ENCODE data around the gene TTL. TPM values are rescaled to one million over a fixed set of nuclear protein-coding genes. Genes with fewer than 3 reads are reported as not detected.

The TTL gene
- total and polyA plus RNA-seq, 10 donors, result 8.1 to 29.8 (median 23.8) TPM

- WGBS, 5 donors, result 0 to 1% (median 0%) methylated on average over 18 to 19 of the region's 19 CpGs
- intact Hi-C loops (cut with DNase I; ENCODE audit: low total_unique reads), result loop anchor here (10.0 kb wide), 1 partner anchor 104 kb away; the partner anchor contains the start of gene CHCHD5
- TF ChIP-seq POLR2AphosphoS5 (IDR thresholded peaks at IDR 0.05) (peak; percentile 47 to 79 (median 62)), POLR2A (IDR thresholded peaks at IDR 0.05) (no peak), CTCF (IDR thresholded peaks at IDR 0.05 in 8 of 11, conservative IDR thresholded peaks at IDR 0.05 in 3 of 11) (peak; percentile 56 to 85 (median 80))
Observed at GRCh38 chr2:112481050-112481527, 867 bp upstream of the TTL start.

GRCh38 chr2:112482309-112483041 is 519 bp downstream of the TTL start:
- Histone ChIP-seq H3K27ac (peak overlapping the region; percentile 75 to 96 (median 88)), H3K9me3 (no peaks in the 10 kb centered on the region), H3K4me1 (peaks cover 13 to 61% (median 29%) of the 10 kb centered on the region in 6 donors), H3K36me3 (peaks cover 0 to 13% (median 0%) of the 10 kb centered on the region in 6 donors), H3K4me3 (peak overlapping the region; percentile 80 to 95 (median 89)), H3K27me3 (replicated peaks in 1 of 7) (no peaks in the 10 kb centered on the region)
- intact Hi-C loops (cut with DNase I; ENCODE audit: low total_unique reads), result loop anchor here (10.0 kb wide), 1 partner anchor 102 kb away; the partner anchor contains the start of gene CHCHD5
- peak; percentile 87 for DNase-seq
- TF ChIP-seq POLR2AphosphoS5 (IDR thresholded peaks at IDR 0.05) (peak in 1 of 3 donors; percentile 21), POLR2A (IDR thresholded peaks at IDR 0.05) (no peak)
- 0 to 1% (median 0%) methylated on average over 59 to 77 of the region's 77 CpGs for WGBS, 5 donors

More at GRCh38 chr2:112481050-112481527, 867 bp upstream of the TTL start:
- Histone ChIP-seq H3K9me3 (no peaks in the 10 kb centered on the region), H3K27me3 (replicated peaks in 1 of 7) (no peaks in the 10 kb centered on the region), H3K27ac (peak overlapping the region; percentile 37 to 96 (median 92)), H3K4me1 (peaks cover 13 to 48% (median 27%) of the 10 kb centered on the region in 6 donors), H3K36me3 (peaks cover 0 to 5% (median 0%) of the 10 kb centered on the region in 6 donors), H3K4me3 (peak overlapping the region; percentile 38 to 95 (median 87))
- peak; percentile 96 for DNase-seq

DNA sequence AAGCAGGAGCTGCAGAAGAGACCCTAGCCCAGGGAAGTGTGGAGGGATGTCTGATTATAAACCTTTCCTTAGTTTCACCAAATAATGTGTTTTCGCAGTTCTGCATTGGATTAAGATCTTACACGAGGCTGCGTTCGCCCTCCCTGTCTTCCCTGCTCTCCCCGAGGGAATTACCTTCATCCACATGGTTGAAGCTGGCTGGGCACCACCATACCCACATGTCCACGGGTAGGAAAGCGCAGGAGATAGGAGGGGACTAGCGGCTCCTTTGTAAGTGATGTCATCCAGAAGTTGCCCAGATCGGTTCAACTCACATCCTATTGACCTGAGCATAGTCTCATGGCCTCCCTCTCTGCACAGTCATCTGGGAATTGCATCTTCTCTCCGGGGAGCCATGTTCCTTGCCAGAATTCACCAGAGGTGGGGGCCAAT is 1.1 kb downstream of the TTL start:
- no peaks in the 10 kb centered on the region for H3K9me3 ChIP-seq
- DNase-seq, result no peak
- 22 to 27% (median 24%) methylated on average over 10 of the region's 10 CpGs for WGBS, 5 donors
- TF ChIP-seq POLR2A (IDR thresholded peaks at IDR 0.05) (no peak), CTCF (IDR thresholded peaks at IDR 0.05 in 8 of 11, conservative IDR thresholded peaks at IDR 0.05 in 3 of 11) (no peak), POLR2AphosphoS5 (IDR thresholded peaks at IDR 0.05) (no peak)
- no peaks in the 10 kb centered on the region for H3K27me3 ChIP-seq (replicated peaks in 1 of 7)
- intact Hi-C loops (cut with DNase I; ENCODE audit: low total_unique reads), result loop anchor here (10.0 kb wide), 1 partner anchor 102 kb away; the partner anchor contains the start of gene CHCHD5
- H3K4me1 ChIP-seq, result peaks cover 13 to 67% (median 33%) of the 10 kb centered on the region in 6 donors
- peaks cover 0 to 13% (median 0%) of the 10 kb centered on the region in 6 donors for H3K36me3 ChIP-seq
- H3K4me3 ChIP-seq, result peak overlapping the region; percentile 80 to 95 (median 89)
- H3K27ac ChIP-seq, result peak overlapping the region in 7 of 8 donors; percentile 75 to 96 (median 91)

GRCh38 chr2:112483831-112484230 is 1.9 kb downstream of the TTL start:
- 71 to 81% (median 78%) methylated on average over 3 of the region's 3 CpGs for WGBS, 5 donors
- Histone ChIP-seq H3K27me3 (replicated peaks in 1 of 7) (no peaks in the 10 kb centered on the region), H3K27ac (no peak overlapping the region), H3K4me1 (peaks cover 13 to 72% (median 36%) of the 10 kb centered on the region in 6 donors), H3K36me3 (peaks cover 0 to 13% (median 0%) of the 10 kb centered on the region in 6 donors), H3K4me3 (peak overlapping the region in 2 of 8 donors; percentile 91 to 95), H3K9me3 (no peaks in the 10 kb centered on the region)
- intact Hi-C loops (cut with DNase I; ENCODE audit: low total_unique reads), result loop anchor here (10.0 kb wide), 1 partner anchor 101 kb away; the partner anchor contains the start of gene CHCHD5
- TF ChIP-seq POLR2AphosphoS5 (IDR thresholded peaks at IDR 0.05) (no peak), POLR2A (IDR thresholded peaks at IDR 0.05) (no peak), CTCF (IDR thresholded peaks at IDR 0.05 in 8 of 11, conservative IDR thresholded peaks at IDR 0.05 in 3 of 11) (no peak)
- no peak for DNase-seq

Measured in spleen (tissue), 11 donors.